Activated CD8-positive, alpha-beta T cell treated with anti-CD3 and anti-CD28 coated beads, Interleukin-2, amount 10 ng/mL, durations not matched to agents 7 days and 5 days (primary cell): ENCODE measurements around the gene LRRC74A. TPM values are rescaled to one million over a fixed set of nuclear protein-coding genes. Genes with fewer than 3 reads are reported as not detected.

Experiments used
- ATAC-seq: fragments of 150-1000 bp; cut with Tn5 transposase; one replicate; pipeline ENCODE4 v1.10.0; 2021; ENCODE audit warnings: moderate library complexity
- CTCF ChIA-PET: fragments of 350-600 bp; sonication (Branson Sonifier 250); formaldehyde crosslinking; loops from one replicate; lab custom pipeline; 2021; ENCODE audit warnings: antibody characterized with exemption; lab: Charles Lee
- POLR2A ChIA-PET: fragments of 350-600 bp; sonication (Branson Sonifier 250); formaldehyde crosslinking; loops from one replicate; lab custom pipeline; 2021; ENCODE audit warnings: antibody characterized with exemption; lab: Charles Lee
- DNase-seq: peaks from one replicate; pipeline ENCODE4 v3.0.0-alpha.2; 2020
- H3K27ac Mint-ChIP-seq: one replicate; pipeline ENCODE4 v1.8.0; 2021; ENCODE audit warnings: mild to moderate bottlenecking, mixed read lengths
- H3K27me3 Mint-ChIP-seq: one replicate; pipeline ENCODE4 v1.8.0; 2021; ENCODE audit warnings: low read depth, mixed read lengths
- H3K36me3 Mint-ChIP-seq: one replicate; pipeline ENCODE4 v1.8.0; 2021; ENCODE audit warnings: low read depth, mixed read lengths
- H3K4me1 Mint-ChIP-seq: one replicate; pipeline ENCODE4 v1.8.0; 2021; ENCODE audit warnings: low read depth, mixed read lengths
- H3K4me3 Mint-ChIP-seq: one replicate; pipeline ENCODE4 v1.8.0; 2021; ENCODE audit warnings: mild to moderate bottlenecking, mixed read lengths
- H3K9me3 Mint-ChIP-seq: one replicate; pipeline ENCODE4 v1.8.0; 2022; ENCODE audit warnings: mixed read lengths; ENCODE audit not compliant: insufficient read depth
- total RNA-seq, 2 experiments: library from RNA; stranded (reverse); gene quantifications; one replicate each; pipeline ENCODE4 v1.2.3, GENCODE V29; 2021

The LRRC74A gene
- total RNA-seq, 2 experiments from 2014 or later, result not detected

GRCh38 chr14:76916040-76916715, 90.0 kb downstream of the LRRC74A start:
- Mint-ChIP-seq H3K4me1 (peaks cover 75% of the 10 kb centered on the region), H3K9me3 (no peaks in the 10 kb centered on the region), H3K27me3 (no peaks in the 10 kb centered on the region), H3K4me3 (no peak overlapping the region), H3K36me3 (no peaks in the 10 kb centered on the region), H3K27ac (no peak overlapping the region)
- ATAC-seq (no peak), DNase-seq (no peak)
- CTCF ChIA-PET, result interaction anchor here (0.6 to 6.5 kb wide), 12 partner anchors 10 to 155 kb away, joined by 3 to 40 read pairs (median 4); no protein-coding TSS in a partner anchor
- POLR2A ChIA-PET, result interaction anchor here (0.8 kb wide), 1 partner anchor 110 kb away, joined by 3 read pairs; no protein-coding TSS in a partner anchor

GRCh38 chr14:76917158-76917596, 91.0 kb downstream of the LRRC74A start:
- H3K27me3 Mint-ChIP-seq, result no peaks in the 10 kb centered on the region
- CTCF ChIA-PET, result interaction anchor here (0.8 to 6.5 kb wide), 14 partner anchors 9 to 154 kb away, joined by 3 to 40 read pairs (median 4); no protein-coding TSS in a partner anchor
- no peak for ATAC-seq
- no peak for DNase-seq
- no peak overlapping the region for H3K4me3 Mint-ChIP-seq
- POLR2A ChIA-PET, result interaction anchor here (0.8 to 4.8 kb wide), 3 partner anchors 45 to 136 kb away, joined by 3 to 17 read pairs (median 3); no protein-coding TSS in a partner anchor
- no peaks in the 10 kb centered on the region for H3K36me3 Mint-ChIP-seq
- H3K27ac Mint-ChIP-seq, result no peak overlapping the region
- H3K4me1 Mint-ChIP-seq, result peaks cover 74% of the 10 kb centered on the region
- no peaks in the 10 kb centered on the region for H3K9me3 Mint-ChIP-seq

GRCh38 chr14:76917745-76918255, 91.6 kb downstream of the LRRC74A start:
- Mint-ChIP-seq H3K36me3 (no peaks in the 10 kb centered on the region), H3K9me3 (no peaks in the 10 kb centered on the region), H3K4me1 (peaks cover 76% of the 10 kb centered on the region), H3K27ac (peak overlapping the region; percentile 52), H3K4me3 (no peak overlapping the region), H3K27me3 (no peaks in the 10 kb centered on the region)
- CTCF ChIA-PET, result interaction anchor here (1.0 to 6.5 kb wide), 12 partner anchors 8 to 153 kb away, joined by 3 to 40 read pairs (median 4); no protein-coding TSS in a partner anchor
- POLR2A ChIA-PET, result interaction anchor here (0.8 to 4.8 kb wide), 2 partner anchors 44 to 135 kb away, joined by 3 to 17 read pairs; no protein-coding TSS in a partner anchor
- ATAC-seq, result no peak
- DNase-seq, result no peak

GRCh38 chr14:76918256-76918781, 92.1 kb downstream of the LRRC74A start:
- H3K4me1 Mint-ChIP-seq, result peaks cover 77% of the 10 kb centered on the region
- ATAC-seq (no peak), DNase-seq (no peak)
- H3K27me3 Mint-ChIP-seq, result no peaks in the 10 kb centered on the region
- POLR2A ChIA-PET, result interaction anchor here (4.8 kb wide), 1 partner anchor 43 kb away, joined by 17 read pairs; no protein-coding TSS in a partner anchor
- CTCF ChIA-PET, result interaction anchor here (1.0 to 6.5 kb wide), 9 partner anchors 11 to 152 kb away, joined by 3 to 40 read pairs (median 5); no protein-coding TSS in a partner anchor
- no peak overlapping the region for H3K4me3 Mint-ChIP-seq
- H3K36me3 Mint-ChIP-seq, result no peaks in the 10 kb centered on the region
- peak overlapping the region; percentile 52 for H3K27ac Mint-ChIP-seq
- H3K9me3 Mint-ChIP-seq, result no peaks in the 10 kb centered on the region

DNA sequence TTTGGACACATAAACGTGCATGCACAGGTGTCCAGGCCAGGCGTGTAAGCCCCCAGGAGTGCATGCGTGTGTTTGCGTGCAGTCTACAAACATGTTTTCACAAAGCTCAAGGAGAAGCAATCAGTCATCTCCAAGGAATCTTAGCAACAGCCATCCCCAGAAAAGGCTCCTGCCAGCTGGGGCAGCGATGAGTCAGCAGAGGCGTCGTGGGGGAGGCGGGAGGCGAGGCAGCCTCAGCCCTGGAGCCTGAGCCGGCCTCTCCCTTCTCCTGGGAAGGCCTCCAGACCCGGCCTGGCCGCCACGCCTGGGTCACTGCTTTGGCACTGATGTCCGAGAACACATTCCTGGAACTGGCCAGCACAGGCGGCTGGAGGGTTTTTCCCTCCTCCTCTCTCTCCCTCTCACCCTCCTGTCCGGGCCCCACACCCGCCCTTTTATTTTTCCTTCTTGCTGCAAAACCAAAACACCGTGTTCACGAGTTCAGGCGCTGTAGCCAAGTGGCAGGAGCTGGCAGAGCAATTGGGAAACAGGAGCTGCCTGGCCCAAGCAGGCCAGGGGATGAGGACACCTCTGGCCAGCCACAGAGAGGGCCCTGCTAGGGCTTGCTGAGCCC, 92.7 kb downstream of the LRRC74A start:
- Mint-ChIP-seq H3K9me3 (no peaks in the 10 kb centered on the region), H3K4me1 (peaks cover 73% of the 10 kb centered on the region), H3K36me3 (no peaks in the 10 kb centered on the region), H3K4me3 (no peak overlapping the region), H3K27me3 (no peaks in the 10 kb centered on the region), H3K27ac (no peak overlapping the region)
- no peak for DNase-seq
- ATAC-seq, result no peak
- ChIA-PET POLR2A (interaction anchor here (0.5 to 4.8 kb wide), 5 partner anchors 11 to 134 kb away, joined by 3 to 17 read pairs (median 6); no protein-coding TSS in a partner anchor), CTCF (interaction anchor here (1.2 to 6.5 kb wide), 9 partner anchors 11 to 152 kb away, joined by 3 to 40 read pairs (median 7); no protein-coding TSS in a partner anchor)

Other genes with a start within 250 kb of the LRRC74A start
- gene VASH1, start 64.9 kb upstream of the LRRC74A start, total RNA-seq, result 1 to 10 TPM; 3.1 to 3.4 TPM
- 10 to 100 TPM; 11.5 to 13.7 TPM for gene ANGEL1, start 13.5 kb upstream of the LRRC74A start, total RNA-seq
- 10 to 100 TPM; 34.5 to 35.6 TPM for gene IRF2BPL, start 202.3 kb downstream of the LRRC74A start, total RNA-seq